GM12874 (cell line): Measurements from ENCODE around the gene CD244.

Source experiments
- TF ChIP-seq, protein P1 (sequence below): IDR thresholded peaks from 2 replicates; pipeline ENCODE4 v1.5.1; 2011; ENCODE audit warnings: low read depth, mild to moderate bottlenecking, control low read depth, low read length, moderate library complexity; ENCODE audit not compliant: insufficient read depth

Gene CD244

DNA sequence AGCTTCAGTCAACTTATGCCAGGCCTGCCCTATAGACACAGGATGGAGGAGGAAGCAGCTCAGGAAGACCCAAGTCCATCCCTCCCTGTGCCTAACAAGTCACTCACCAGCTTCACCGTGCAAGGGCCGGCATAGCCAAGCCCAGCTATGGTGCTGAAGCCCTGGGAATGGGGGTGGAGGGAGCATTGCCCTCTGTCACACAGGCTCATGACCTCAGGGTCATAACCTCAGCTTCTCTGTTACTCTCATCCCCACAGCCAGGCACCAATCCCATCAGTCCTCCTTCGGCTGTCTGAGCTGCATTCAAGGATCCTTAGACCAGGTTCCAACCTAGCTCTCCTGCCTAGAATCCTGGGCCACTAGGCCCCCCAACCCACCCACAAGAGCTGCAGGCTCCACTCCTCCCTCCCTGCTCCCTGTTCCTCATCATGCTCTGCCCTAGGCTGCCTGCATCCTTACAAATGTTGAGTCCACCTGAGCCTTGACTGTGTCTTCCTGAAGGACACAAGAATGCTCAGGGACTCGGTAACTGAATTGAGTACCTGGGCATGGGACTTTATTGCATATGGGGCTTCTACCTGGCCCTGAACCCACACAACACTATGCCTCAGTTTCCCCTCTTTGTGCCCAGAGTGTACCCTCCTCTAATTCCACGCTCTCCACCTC, 1.7 kb downstream of the CD244 start:
- TF ChIP-seq, protein P1, sequence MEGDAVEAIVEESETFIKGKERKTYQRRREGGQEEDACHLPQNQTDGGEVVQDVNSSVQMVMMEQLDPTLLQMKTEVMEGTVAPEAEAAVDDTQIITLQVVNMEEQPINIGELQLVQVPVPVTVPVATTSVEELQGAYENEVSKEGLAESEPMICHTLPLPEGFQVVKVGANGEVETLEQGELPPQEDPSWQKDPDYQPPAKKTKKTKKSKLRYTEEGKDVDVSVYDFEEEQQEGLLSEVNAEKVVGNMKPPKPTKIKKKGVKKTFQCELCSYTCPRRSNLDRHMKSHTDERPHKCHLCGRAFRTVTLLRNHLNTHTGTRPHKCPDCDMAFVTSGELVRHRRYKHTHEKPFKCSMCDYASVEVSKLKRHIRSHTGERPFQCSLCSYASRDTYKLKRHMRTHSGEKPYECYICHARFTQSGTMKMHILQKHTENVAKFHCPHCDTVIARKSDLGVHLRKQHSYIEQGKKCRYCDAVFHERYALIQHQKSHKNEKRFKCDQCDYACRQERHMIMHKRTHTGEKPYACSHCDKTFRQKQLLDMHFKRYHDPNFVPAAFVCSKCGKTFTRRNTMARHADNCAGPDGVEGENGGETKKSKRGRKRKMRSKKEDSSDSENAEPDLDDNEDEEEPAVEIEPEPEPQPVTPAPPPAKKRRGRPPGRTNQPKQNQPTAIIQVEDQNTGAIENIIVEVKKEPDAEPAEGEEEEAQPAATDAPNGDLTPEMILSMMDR = no peak

- TF ChIP-seq, protein P1 = no peak
Measured at GRCh38 chr1:160859166-160859565, 3.5 kb downstream of the CD244 start.

- TF ChIP-seq, protein P1 = no peak
Measured at GRCh38 chr1:160858507-160858906, 4.2 kb downstream of the CD244 start.

DNA sequence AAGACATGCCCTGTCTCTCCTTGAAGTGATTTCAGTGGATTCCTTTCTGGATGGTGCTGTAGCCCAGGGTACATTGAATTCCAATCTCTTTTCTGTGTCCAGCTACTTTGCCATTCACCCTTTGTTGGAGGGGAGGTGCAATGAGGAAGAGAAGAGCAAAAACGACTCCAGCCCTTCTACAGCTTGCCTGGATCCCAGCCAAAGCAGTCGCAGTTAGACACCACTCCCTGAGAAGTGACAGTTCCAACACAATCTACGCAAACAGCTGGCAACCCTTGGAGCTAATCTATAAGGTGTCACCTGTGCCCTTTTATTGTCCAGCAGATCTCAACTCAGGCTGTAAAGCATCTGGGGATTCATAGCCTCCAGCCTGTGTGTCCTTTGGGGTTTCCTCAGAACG, 4.6 kb downstream of the CD244 start:
- TF ChIP-seq, protein P1 = no peak

- TF ChIP-seq, protein P1 = no peak
Measured at GRCh38 chr1:160855181-160855981, 7.3 kb downstream of the CD244 start.

DNA sequence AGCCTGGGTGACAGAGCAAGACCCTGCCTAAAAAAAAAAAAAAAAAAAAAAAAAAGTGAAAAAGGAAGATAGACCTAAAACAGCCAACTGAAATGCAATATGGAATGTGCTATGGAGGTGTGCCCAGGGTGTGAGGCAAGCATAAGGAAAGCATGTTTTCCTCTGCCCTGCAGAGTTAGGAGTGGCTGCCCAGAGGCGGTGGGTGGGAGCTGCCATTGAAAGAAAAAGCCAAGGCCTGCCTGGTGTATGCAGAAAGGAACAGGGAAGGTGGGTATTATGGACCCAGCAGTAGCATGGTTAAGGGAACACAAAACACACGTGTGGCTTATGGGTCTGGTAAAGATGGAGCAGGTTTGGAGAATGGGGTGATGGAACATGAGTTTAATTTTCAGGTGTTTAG, 8.9 kb downstream of the CD244 start:
- TF ChIP-seq, protein P1 = no peak

DNA sequence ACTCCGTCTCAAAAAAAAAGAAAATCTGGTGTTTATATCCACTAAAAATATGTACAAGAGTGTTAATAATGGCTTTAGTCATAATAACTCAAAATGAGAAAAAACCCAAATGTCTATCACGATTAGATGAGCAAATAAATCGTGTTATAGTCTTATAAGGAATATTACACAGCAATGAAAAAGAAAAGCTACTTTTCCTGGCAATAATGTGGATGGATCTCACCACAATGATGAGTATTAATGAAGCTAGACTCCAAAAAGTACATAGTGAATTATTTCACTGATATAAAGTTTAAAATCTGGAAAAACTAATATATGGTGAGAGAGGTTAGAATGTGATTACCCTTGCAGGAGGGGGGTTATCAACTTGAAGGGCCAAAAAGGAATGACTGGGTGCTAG, 9.7 kb downstream of the CD244 start:
- TF ChIP-seq, protein P1 = no peak
